HG03378 (cell line): ENCODE measurements around the gene KIAA1755.

Experiments used
- ATAC-seq: cut with Tn5 transposase; IDR thresholded peaks from one replicate; pipeline ENCODE4 v1.9.1; 2021; ENCODE audit warnings: mild to moderate bottlenecking, moderate library complexity; ENCODE audit not compliant: unreplicated experiment

Gene KIAA1755

GRCh38 chr20:38242848-38243708 is 17.5 kb downstream of the KIAA1755 start:
- no peak for ATAC-seq

GRCh38 chr20:38241201-38241600 is 19.3 kb downstream of the KIAA1755 start:
- ATAC-seq = no peak

GRCh38 chr20:38239441-38239840 is 21.1 kb downstream of the KIAA1755 start:
- ATAC-seq = no peak

GRCh38 chr20:38238829-38239228 is 21.7 kb downstream of the KIAA1755 start:
- ATAC-seq = no peak

GRCh38 chr20:38237381-38237780 is 23.2 kb downstream of the KIAA1755 start:
- no peak for ATAC-seq

GRCh38 chr20:38231531-38232121 is 28.9 kb downstream of the KIAA1755 start:
- ATAC-seq = no peak

GRCh38 chr20:38230957-38231526 is 29.5 kb downstream of the KIAA1755 start:
- ATAC-seq = no peak

GRCh38 chr20:38230253-38230551 is 30.3 kb downstream of the KIAA1755 start:
- ATAC-seq = no peak

GRCh38 chr20:38229376-38230252 is 30.9 kb downstream of the KIAA1755 start:
- ATAC-seq = no peak

GRCh38 chr20:38228436-38228835 is 32.1 kb downstream of the KIAA1755 start:
- no peak for ATAC-seq

- no peak for ATAC-seq
Measured at GRCh38 chr20:38227420-38228360, 32.8 kb downstream of the KIAA1755 start.

GRCh38 chr20:38226553-38226952 is 34.0 kb downstream of the KIAA1755 start:
- ATAC-seq = no peak

- no peak for ATAC-seq
Measured at GRCh38 chr20:38225900-38226263, 34.7 kb downstream of the KIAA1755 start.

GRCh38 chr20:38225240-38225899 is 35.2 kb downstream of the KIAA1755 start:
- ATAC-seq = no peak

GRCh38 chr20:38224531-38224930 is 36.0 kb downstream of the KIAA1755 start:
- ATAC-seq = no peak

- no peak for ATAC-seq
Measured at GRCh38 chr20:38223743-38224100, 36.8 kb downstream of the KIAA1755 start.

GRCh38 chr20:38222923-38223742 is 37.4 kb downstream of the KIAA1755 start:
- no peak for ATAC-seq

GRCh38 chr20:38222231-38222922 is 38.2 kb downstream of the KIAA1755 start:
- no peak for ATAC-seq
